Raji (cell line): ENCODE measurements around the gene CAMK1D.

Experiments
- POLR2A ChIP-seq: IDR thresholded peaks from 2 replicates; pipeline ENCODE4 v1.6.1; 2011; ENCODE audit warnings: low read depth, low read length, control low read depth; ENCODE audit not compliant: insufficient read depth

CAMK1D gene

DNA sequence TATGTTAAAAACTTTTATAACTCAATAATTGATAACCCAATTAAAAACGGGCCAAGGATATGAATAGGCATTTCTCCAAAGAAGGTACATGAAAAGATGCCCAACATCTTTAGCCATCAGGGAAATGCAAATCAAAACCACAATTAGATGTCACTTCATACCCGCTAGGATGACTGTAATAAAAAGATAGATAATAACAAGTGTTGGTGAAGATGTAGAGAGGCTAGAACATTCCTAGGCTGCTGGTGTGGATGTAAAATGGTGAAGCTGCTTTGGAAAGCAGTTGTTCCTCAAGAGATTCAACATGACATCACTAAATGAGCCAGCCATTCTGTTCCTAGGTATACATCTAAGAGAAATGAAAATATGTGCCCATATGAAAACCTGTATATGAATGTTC is 35.6 kb downstream of the CAMK1D start:
- TF ChIP-seq POLR2A, result no peak

DNA sequence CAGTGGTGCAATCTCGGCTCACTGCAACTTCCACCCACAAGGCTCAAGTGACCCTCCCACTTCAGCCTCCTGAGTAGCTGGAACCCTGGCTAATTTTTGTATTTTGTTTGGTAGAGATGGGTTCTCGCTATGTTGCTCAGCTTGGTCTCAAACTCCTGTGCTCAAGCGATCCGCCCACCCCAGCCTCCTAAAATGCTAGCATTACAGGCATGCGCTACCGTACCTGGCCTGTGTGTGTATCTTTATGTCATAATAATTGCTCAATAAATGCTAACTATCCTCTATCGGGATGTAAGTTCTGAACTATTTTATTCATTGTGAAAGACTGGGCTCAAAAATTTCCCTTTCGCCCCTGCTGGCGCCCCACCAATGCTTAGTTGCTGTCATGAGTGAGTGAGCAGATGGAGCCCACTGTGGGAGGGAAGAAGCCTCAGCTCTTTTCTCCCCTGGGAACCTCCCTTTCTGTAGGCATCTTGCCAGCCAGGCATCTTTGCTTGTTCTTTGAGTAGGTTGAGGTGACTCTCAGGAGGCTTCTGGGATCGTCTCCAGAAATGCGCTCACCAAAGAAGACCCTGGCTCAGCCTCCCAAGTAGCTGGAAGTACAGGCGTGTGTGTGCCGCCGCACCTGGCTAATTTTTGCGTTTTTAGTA is 38.3 kb downstream of the CAMK1D start:
- TF ChIP-seq POLR2A, result no peak

DNA sequence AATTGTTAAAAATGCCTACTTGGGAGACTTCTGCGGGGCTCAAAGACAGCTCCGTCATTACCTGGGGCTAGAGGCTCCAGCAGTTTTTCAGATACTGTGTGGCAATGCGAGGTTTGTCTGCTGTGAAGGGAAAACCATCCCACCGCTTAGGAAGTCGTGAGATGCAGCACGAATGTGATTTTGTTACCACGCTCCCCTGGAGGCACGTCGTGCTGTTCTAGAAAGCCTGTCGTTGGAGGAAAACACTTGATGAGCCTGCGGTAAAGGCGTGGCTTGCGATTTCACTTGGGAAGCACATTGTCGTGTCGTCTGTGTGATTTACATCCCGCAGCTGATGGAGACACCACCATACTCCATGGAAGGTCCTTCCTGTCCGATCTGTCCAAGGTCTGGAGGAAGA is 39.3 kb downstream of the CAMK1D start:
- no peak for TF ChIP-seq POLR2A

DNA sequence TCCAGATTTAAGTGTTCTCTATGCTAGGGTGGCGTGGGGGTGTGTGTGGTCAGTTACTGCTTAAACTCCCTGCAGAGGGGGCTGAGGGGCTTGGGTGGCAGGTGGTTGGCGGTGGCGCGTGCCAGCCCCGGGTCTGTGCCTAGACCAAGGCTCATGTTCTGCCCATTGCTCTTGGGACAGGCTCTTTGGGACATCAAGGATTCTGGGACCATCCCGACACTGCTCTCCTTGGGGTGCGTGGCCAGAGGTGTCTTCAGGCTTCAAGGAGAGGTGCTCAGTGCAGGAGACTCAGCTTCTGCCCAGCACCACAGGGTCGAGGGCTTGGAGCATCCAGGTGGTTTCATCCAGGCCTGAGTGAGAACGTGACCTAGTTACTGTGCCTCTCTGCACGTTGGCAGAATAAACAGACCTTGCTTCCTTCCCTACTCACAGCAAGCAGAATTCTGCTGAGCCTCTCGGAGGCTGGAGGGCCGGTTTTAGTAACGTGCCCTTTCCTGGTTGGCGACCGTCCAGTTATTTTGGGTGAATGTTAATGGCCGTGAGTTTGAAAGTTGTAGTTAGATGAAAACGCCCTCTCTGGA is 39.9 kb downstream of the CAMK1D start:
- TF ChIP-seq POLR2A, result no peak

DNA sequence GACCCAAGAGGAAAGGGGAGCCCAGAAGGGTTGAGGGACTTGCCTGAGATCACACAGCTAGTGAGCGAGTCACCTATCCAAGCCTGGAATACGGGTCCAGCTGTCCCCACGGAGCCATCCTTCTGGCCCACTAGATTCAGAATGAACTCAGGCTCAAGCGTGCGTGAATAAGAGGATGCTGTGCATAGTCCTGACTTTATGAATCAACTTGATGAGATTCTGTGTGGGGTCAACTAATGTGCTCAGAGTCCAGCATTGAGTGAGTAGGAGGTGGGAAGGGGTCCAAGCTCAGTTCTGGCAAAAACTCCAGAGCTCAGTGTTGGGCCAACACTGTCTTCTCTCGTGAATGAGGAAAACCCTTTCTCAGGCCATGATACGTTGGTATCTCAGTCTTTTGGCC is 41.4 kb downstream of the CAMK1D start:
- TF ChIP-seq POLR2A, result no peak

DNA sequence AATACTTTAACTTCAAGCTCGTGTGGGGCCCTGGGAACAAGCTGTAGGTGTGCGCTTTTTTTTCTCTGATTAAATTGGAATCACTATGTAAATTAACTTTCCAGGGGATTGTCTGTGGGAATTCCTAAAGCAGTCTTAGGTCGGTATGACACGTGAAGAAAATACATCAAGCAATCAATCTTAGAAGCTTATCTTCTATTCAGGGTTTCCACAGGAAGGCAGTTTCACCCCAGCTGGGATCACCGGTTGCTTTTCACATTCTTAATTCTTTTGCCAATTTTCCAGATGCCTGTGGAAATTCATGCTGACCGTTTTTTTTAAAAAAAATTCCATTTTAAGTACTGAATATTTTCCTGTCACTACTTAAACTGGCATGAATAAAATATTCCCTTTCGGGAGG is 41.9 kb downstream of the CAMK1D start:
- no peak for TF ChIP-seq POLR2A

DNA sequence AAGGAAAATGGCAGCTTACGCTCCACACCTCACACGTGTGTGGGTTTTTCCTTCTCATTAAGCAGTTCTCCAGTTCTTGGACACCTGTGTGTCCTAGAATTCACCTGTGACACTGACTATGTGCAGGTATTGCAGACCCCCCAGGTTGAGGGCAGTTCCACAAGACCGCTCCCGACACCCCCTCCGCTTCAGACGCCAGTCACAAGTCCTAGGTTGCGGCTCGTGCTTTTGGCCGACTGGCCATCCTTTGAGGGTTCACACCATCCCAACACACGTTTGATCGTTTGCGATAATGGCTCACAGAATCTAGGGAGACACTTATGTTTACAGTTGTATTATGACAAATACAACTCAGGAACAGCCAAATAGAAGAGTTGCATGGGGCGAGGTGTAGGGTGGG is 44.5 kb downstream of the CAMK1D start:
- TF ChIP-seq POLR2A, result no peak

DNA sequence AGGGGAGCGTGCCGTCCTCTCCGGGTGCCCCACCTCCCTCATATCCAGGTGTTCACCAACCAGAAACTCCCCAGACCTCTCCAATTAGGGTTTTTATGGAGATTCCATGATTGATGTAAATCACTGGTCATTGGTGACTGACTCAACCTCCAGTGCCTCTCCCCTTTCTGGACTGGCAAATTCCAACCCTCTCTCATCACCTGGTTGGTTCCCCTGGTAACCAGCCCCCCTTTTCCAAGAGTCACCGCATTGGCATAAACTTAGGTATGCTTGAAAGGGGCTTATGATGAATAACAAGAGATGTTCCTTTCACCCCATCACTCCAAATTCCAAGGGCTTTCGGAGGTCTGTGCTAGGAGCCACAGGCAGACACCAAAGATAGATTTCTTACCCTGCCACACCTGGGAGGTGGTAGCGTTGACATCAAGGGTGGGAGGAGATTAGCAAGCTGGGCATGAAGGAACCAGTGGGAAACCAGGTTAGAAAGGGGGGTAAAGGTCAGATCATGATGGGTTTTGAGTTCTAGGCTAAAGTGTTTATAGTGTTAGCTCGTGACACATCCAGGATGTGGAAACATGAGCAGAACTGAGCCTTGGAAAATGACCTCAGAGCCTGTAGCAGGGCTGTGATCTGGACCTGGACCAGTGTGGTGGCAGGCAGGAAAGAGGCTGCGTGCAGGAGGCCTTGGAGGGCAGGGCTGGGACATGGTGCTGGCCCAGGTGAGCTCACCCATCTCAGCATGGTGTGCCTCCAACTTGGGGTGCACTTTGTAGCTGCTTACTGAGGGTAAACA is 45.1 kb downstream of the CAMK1D start:
- TF ChIP-seq POLR2A, result no peak

DNA sequence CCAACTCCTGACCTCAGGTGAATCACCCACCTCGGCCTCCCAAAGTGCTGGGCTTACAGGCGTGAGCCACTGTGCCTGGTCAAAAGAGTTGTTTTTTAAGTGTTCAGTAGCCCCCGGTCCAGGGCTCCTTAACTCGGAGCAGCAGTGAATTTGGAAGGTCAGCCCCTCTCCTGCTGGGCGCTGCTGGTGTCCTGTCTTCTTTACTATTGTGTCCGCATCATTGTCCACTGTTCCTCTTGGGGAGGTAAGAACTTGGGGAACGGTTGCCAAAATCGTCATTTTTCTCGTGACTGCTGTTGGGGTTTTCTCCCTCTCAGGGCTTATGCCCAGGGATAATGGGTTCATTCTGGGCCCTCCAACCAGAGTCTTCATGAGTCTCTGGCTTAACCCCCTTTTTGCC is 46.7 kb downstream of the CAMK1D start:
- no peak for TF ChIP-seq POLR2A

DNA sequence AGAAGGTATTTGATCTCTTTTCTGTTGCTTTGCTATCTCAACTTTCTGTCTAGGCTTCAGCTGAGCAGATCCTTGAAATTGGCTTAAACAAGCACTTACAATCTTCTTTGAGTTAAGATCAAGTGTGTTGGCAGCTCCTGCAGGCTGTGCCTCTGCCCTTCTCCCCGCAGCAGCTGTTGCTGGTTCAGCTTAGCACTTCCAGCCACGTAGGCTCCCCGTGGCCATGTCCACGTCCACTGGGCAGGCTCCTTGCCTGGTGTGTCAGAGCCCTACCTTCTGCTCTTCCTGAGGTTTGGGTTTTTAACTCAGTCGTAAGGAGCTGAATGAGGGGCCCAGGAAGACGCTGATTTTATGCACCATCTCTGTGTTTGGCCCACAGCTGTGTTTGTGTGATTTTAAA is 47.2 kb downstream of the CAMK1D start:
- TF ChIP-seq POLR2A, result no peak

DNA sequence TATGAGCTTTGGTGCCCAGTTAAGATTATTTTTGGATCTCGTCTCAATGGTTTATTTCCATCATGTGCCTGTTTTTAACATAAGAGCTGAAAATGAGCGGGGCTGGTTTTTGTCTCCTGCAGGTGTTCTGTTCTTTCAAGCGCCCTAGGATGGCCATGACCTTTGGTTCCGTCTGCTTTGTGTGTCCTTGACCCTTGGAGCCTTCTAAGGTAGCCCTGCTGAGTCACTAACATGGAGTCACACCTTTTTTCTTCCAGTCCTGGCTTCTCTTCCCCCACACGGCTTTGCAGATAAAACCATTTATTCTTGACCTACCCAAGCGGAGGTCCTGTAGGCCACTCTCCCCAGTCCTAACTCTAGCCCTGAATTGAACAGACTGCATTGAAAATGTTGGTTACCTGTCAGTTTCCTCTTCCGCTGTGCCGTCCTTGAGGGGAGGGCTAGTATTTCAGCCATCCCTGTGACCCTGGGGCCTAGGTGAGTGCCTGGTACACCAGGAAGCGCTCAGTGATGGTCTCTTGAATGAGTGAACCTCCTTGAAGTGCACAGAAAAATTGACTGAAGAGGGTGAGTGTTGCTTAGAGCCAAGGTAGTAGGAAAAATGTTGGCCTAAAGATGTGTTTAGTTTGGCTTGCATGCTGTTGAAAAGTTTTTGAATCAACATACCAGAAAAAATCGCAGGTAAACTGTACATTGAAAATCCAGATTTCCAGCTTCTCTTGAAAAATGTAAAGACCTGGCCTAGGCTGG is 48.0 kb downstream of the CAMK1D start:
- TF ChIP-seq POLR2A, result no peak

DNA sequence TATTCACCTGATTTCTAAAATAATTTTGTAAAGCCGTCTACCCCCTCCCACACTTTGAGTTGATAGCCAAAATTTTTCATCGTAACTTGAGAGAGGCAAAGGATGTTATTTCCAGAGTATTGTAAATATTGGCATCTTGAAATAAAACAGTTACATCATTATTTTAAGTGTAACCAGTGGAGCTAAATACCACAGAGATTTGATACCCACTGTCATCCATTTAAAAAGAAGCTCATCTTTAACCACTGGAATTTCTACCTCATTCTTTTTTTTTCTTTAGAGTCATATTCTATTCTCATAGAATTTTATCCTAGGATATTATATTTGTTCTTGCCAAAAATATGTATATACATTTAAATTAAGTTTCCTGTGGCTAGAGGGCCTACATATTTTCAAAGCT is 48.6 kb downstream of the CAMK1D start:
- no peak for TF ChIP-seq POLR2A

DNA sequence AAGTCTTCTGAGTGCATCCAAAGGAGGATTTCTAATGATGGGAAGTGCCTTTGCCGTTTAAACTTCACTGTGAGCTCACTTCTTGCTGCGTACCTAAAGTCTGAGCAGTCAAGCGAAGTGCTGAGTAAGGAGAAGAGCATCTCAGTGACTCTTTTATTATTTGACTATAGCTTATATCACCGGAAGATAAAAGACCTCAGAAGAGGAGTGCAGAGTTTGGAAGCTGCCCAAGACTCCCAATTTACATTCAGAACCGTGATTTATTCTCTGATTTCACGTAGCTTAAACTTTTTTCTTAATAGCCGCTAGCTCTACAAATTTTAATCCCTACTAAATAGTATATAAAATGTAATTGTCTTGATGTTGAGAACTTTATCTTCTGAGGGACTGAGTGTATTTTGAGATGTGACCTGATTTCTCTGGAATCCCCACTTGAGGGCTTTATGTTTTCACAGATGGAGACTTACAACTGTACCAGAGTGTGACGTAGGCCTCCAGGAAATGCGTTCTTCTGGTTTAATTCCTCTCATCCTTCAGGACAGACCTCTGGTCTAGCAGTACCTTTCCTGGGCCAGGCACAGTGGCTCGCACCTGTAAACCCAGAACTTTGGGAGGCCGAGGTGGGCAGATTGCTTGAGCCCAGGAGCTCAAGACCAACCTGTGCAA is 51.1 kb downstream of the CAMK1D start:
- TF ChIP-seq POLR2A, result no peak

DNA sequence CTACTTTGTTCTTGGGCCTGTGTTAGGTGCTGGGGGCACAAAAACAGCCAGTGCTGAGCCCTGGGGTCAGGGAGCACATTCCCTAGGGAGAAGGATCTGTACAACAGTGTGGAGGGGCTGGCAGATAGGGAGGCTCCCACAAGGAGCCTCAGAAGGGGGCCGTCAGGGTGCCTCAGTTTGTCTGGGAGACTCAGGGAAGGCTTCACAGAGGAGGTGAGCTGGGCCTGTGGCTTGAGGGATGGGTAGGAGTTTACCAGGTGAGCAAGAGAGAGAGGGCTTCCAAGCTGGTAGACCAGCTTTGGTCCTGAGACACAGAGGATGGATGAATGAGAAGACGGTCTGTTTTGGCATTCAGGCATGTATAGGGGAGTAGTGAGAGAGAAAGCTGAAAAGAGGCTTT is 52.1 kb downstream of the CAMK1D start:
- TF ChIP-seq POLR2A, result no peak

DNA sequence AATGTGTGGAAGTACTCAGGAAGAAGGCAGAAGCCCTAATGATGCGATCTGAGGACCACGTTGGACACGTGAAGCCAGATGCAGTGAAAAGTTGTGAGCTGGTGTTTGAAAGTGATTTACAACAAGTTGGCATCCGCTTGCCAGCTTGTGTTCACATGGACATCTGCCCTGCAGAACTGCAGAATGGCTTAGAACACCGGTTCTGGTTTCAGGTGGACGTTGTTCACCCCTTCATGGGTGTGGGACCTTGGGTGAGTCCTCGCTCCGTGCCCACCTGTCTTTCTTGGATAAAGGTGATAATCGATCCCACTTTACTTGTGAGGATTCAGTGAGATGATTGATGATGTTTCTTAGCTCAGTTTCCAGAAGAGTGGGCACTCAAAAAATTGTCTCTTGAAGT is 53.8 kb downstream of the CAMK1D start:
- TF ChIP-seq POLR2A, result no peak
